GM12878 (cell line): ENCODE results near the gene OXCT2. TPM values are rescaled to one million over a fixed set of nuclear protein-coding genes. Genes with fewer than 3 reads are reported as not detected.

ENCODE experiments used
- ATAC-seq: fragments of 200-7000 bp; cut with Tn5 transposase; 3 replicates; pipeline ENCODE4 v1.9.1; 2020; ENCODE audit warnings: mild to moderate bottlenecking, moderate library complexity
- BruUV-seq: library from RNA; stranded (reverse); fragments of 400-500 nt; replicated peaks from 2 replicates; lab custom pipeline; 2021; lab: Mats Ljungman, UMichigan
- CTCF ChIA-PET: fragments of 300-600 bp; sonication (Branson Sonifier 250); formaldehyde crosslinking; extraction: SDS; loops from one replicate; lab custom pipeline; 2021; ENCODE audit warnings: inconsistent platforms; lab: Yijun Ruan, JAX
- POLR2A ChIA-PET: fragments of 350-600 bp; formaldehyde crosslinking; extraction: SDS; loops from one replicate; lab custom pipeline; 2021; ENCODE audit warnings: inconsistent platforms; lab: Charles Lee
- RAD21 ChIA-PET: fragments of 300-600 bp; sonication (Branson Sonifier 250); formaldehyde crosslinking; loops from one replicate; lab custom pipeline; 2023; ENCODE audit warnings: antibody characterized with exemption; ENCODE audit not compliant: unreplicated experiment; lab: Charles Lee
- SMC1A ChIA-PET: fragments of 300-600 bp; sonication (Branson Sonifier 250); formaldehyde crosslinking; loops from one replicate; lab custom pipeline; 2023; ENCODE audit not compliant: unreplicated experiment, uncharacterized antibody; lab: Charles Lee
- DNase-seq: peaks from one replicate; pipeline ENCODE4 v3.0.0-alpha.2; 2011; ENCODE audit warnings: low read depth, low spot score
- FAIRE-seq: peaks from 3 replicates; lab custom pipeline; 2011; peaks lifted over from hg19 to GRCh38; lab: Jason Lieb, UNC
- H2AFZ ChIP-seq: 2 replicates; pipeline ENCODE4 v1.6.0; 2011; ENCODE audit warnings: low read depth, low read length, control low read depth; ENCODE audit not compliant: control insufficient read depth
- H3K27ac ChIP-seq: 2 replicates; pipeline ENCODE4 v1.5.1; 2011; ENCODE audit warnings: control low read depth; ENCODE audit not compliant: control insufficient read depth, insufficient read depth
- H3K27me3 ChIP-seq, 2 experiments: replicated peaks in 1 of 2; 2 replicates each; pipeline versions ENCODE4 v1.6.0 to v1.6.1; 2011; ENCODE audit warnings: low read length in 1 of 2; ENCODE audit not compliant: control insufficient read depth in 2 of 2, insufficient read depth in 2 of 2
- H3K36me3 ChIP-seq, 2 experiments: 2 replicates each; pipeline ENCODE4 v1.5.1; 2011; ENCODE audit warnings: low read length in 1 of 2; ENCODE audit not compliant: control insufficient read depth in 2 of 2, insufficient read depth in 2 of 2
- H3K4me1 ChIP-seq: 2 replicates; pipeline ENCODE4 v1.6.1; 2011; ENCODE audit warnings: mild to moderate bottlenecking, low read length, moderate library complexity, mixed read lengths; ENCODE audit not compliant: control insufficient read depth, insufficient read depth
- H3K4me2 ChIP-seq: 2 replicates; pipeline ENCODE4 v1.6.0; 2011; ENCODE audit warnings: control low read depth; ENCODE audit not compliant: control insufficient read depth, insufficient read depth
- H3K4me3 ChIP-seq: fragments of 200-600 bp; sonication (generic); 2 replicates; pipeline ENCODE4 v1.5.1; 2016
- H3K79me2 ChIP-seq: 2 replicates; pipeline ENCODE4 v1.6.0; 2011; ENCODE audit warnings: low read length; ENCODE audit not compliant: control insufficient read depth, insufficient read depth
- H3K9ac ChIP-seq: 2 replicates; pipeline ENCODE4 v1.8.0; 2011; ENCODE audit warnings: low read length, control low read depth, mixed read lengths; ENCODE audit not compliant: control insufficient read depth, insufficient read depth
- H3K9me3 ChIP-seq: replicated peaks from 3 replicates; pipeline ENCODE4 v1.5.1; 2011; ENCODE audit warnings: mild to moderate bottlenecking, low read length; ENCODE audit not compliant: control insufficient read depth, insufficient read depth
- H4K20me1 ChIP-seq: 2 replicates; pipeline ENCODE4 v1.6.0; 2011; ENCODE audit not compliant: control insufficient read depth, insufficient read depth
- CBX3 ChIP-seq: fragments of 200-600 bp; sonication (generic); IDR thresholded peaks from 2 replicates; pipeline ENCODE4 v1.6.1; 2016; ENCODE audit warnings: low read depth, borderline replicate concordance
- DPF2 ChIP-seq: fragments of 450-650 bp; IDR thresholded peaks from 2 replicates; pipeline ENCODE4 v1.6.1; 2017; ENCODE audit warnings: mild to moderate bottlenecking
- FOS ChIP-seq: IDR thresholded peaks from 3 replicates; pipeline ENCODE4 v1.6.1; 2011; ENCODE audit warnings: borderline replicate concordance; ENCODE audit not compliant: insufficient read length; ENCODE audit errors: extremely low read depth
- FOXM1 ChIP-seq: IDR thresholded peaks from 2 replicates; pipeline ENCODE4 v1.6.1; 2012; ENCODE audit warnings: low read depth, mild to moderate bottlenecking, inconsistent platforms, low read length, moderate library complexity
- IKZF2 ChIP-seq, 2 experiments: fragments of 450-650 bp; IDR thresholded peaks; 2 replicates each; pipeline ENCODE4 v1.6.1; 2017; ENCODE audit warnings: mild to moderate bottlenecking in 2 of 2, moderate library complexity in 2 of 2
- ZNF207 ChIP-seq: fragments of 450-650 bp; IDR thresholded peaks from 2 replicates; pipeline ENCODE4 v1.6.1; 2014; ENCODE audit warnings: antibody characterized with exemption, mild to moderate bottlenecking, borderline replicate concordance
- WGBS: methylation state at CpG from one replicate; pipeline ENCODE4 v1.1.6; 2016; ENCODE audit warnings: low lambda C conversion rate; ENCODE audit not compliant: insufficient replicate concordance, insufficient coverage; ENCODE audit errors: missing lambda C conversion rate; 5-methylcytosine and 5-hydroxymethylcytosine counted together
- in situ Hi-C: fragments of 300-500 bp; cut with MboI; formaldehyde crosslinking; loops from 9 replicates; pipeline ENCODE4 v1.14.3; 2018; ENCODE audit warnings: mixed read lengths
- intact Hi-C: fragments of 100-400 bp; cut with micrococcal nuclease; formaldehyde crosslinking; loops from one replicate; pipeline ENCODE4 v1.14.2; 2022; ENCODE audit not compliant: unreplicated experiment
- polyA plus RNA-seq, 11 experiments: library from polyadenylated mRNA; depleted of rRNA in 4 of 11; unstranded in 6 of 11; stranded (reverse) in 5 of 11; fragments of >200 nt; fragmentation: Nextera tagmentation in 4 of 11; fragmentation: Illumina TruSeq in 1 of 11; extraction: Ambion mirVana in 4 of 11; extraction: Trizol in 1 of 11; gene quantifications; 1 replicate in 1 of 11; 2 replicates in 10 of 11; pipeline versions ENCODE4 v1.2.1 to v1.2.3, GENCODE V29; 2011 to 2016; ENCODE audit warnings: inconsistent platforms in 2 of 11, missing spikeins in 2 of 11, low read depth in 1 of 11
- total RNA-seq, 4 experiments: library from RNA; depleted of rRNA in 3 of 4; stranded (reverse); fragments of >200 nt in 3 of 4; fragmentation: Illumina TruSeq in 1 of 4; extraction: Trizol in 1 of 4; gene quantifications; 2 replicates each; pipeline versions ENCODE4 v1.2.1 to v1.2.3, GENCODE V29; 2013 to 2021
- TF ChIP-seq, protein P1 (sequence below): fragments of 450-650 bp; formaldehyde crosslinking; IDR thresholded peaks from 2 replicates; pipeline ENCODE4 v1.5.0; 2022; ENCODE audit warnings: mild to moderate bottlenecking, missing genetic modification characterization
- TF ChIP-seq, protein P2 (sequence below): fragments of 450-650 bp; IDR thresholded peaks from 2 replicates; pipeline ENCODE4 v1.6.1; 2018; ENCODE audit warnings: borderline replicate concordance, mild to moderate bottlenecking; ENCODE audit not compliant: partially characterized antibody
- TF ChIP-seq, protein P3 (sequence below): fragments of 450-650 bp; IDR thresholded peaks from 2 replicates; pipeline ENCODE4 v1.6.1; 2014; ENCODE audit warnings: mild to moderate bottlenecking
- TF ChIP-seq, protein P4 (sequence below): fragments of 450-650 bp; IDR thresholded peaks from 2 replicates; pipeline ENCODE4 v1.6.1; 2018; ENCODE audit warnings: mild to moderate bottlenecking, low read depth, moderate library complexity; ENCODE audit not compliant: partially characterized antibody

OXCT2 gene
- total and polyA plus RNA-seq, 10 of the 15 experiments (the other 5 are each of a cell fraction or from before 2014, with no cell fraction given): 0.06 to 1.9 (median 0.59) TPM

DNA sequence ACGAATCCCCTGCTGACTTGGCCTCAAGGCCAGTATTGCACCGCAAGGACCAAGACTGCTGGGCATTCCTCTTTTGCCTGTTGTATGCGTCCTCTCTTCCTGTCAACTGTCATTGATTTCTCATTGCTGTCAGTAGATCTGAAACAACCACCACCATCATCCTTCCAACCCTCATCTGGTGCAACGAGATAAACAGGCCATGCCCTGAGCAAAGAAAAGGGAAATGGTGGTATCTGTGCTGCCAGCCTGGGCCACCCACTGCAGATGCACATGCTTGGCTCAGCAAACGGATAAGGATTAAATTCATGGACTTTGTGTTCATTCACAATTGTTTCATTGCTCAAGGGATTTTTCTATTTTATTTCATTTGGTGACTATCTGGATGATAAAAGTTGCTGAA lies 13.6 kb downstream of the OXCT2 start:
- no peak overlapping the region for H3K4me2 ChIP-seq
- H3K9me3 ChIP-seq: no peaks in the 10 kb centered on the region
- H3K4me1 ChIP-seq: no peaks in the 10 kb centered on the region
- no peaks in the 10 kb centered on the region for H3K27me3 ChIP-seq
- peaks cover 18 to 26% of the 10 kb centered on the region in 2 experiments; a peak in 3 of 4 replicates for H3K36me3 ChIP-seq
- ATAC-seq (no peak), FAIRE-seq (no peak), DNase-seq (no peak)
- RAD21 ChIA-PET: no interaction called here
- in situ Hi-C loops (no loop called here), intact Hi-C loops (no loop called here)
- no peaks in the 10 kb centered on the region for H3K79me2 ChIP-seq
- POLR2A ChIA-PET: no interaction called here
- no peaks in the 10 kb centered on the region for H4K20me1 ChIP-seq
- WGBS: 75% methylated on average over 5 of the region's 5 CpGs
- no peak overlapping the region for H2AFZ ChIP-seq
- no peak overlapping the region for H3K4me3 ChIP-seq
- no TSS peak for BruUV-seq
- CTCF ChIA-PET: interaction anchor here (1.2 kb wide), 1 partner anchor 43 kb away, joined by 3 read pairs; no protein-coding TSS in a partner anchor
- H3K9ac ChIP-seq: no peak overlapping the region
- H3K27ac ChIP-seq: no peak overlapping the region
- SMC1A ChIA-PET: no interaction called here
- TF ChIP-seq CBX3: no peak
- TF ChIP-seq FOXM1: no peak
- TF ChIP-seq, protein P1, sequence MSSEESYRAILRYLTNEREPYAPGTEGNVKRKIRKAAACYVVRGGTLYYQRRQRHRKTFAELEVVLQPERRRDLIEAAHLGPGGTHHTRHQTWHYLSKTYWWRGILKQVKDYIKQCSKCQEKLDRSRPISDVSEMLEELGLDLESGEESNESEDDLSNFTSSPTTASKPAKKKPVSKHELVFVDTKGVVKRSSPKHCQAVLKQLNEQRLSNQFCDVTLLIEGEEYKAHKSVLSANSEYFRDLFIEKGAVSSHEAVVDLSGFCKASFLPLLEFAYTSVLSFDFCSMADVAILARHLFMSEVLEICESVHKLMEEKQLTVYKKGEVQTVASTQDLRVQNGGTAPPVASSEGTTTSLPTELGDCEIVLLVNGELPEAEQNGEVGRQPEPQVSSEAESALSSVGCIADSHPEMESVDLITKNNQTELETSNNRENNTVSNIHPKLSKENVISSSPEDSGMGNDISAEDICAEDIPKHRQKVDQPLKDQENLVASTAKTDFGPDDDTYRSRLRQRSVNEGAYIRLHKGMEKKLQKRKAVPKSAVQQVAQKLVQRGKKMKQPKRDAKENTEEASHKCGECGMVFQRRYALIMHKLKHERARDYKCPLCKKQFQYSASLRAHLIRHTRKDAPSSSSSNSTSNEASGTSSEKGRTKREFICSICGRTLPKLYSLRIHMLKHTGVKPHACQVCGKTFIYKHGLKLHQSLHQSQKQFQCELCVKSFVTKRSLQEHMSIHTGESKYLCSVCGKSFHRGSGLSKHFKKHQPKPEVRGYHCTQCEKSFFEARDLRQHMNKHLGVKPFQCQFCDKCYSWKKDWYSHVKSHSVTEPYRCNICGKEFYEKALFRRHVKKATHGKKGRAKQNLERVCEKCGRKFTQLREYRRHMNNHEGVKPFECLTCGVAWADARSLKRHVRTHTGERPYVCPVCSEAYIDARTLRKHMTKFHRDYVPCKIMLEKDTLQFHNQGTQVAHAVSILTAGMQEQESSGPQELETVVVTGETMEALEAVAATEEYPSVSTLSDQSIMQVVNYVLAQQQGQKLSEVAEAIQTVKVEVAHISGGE (CRISPR knock-in tag): no peak
- TF ChIP-seq, protein P2, sequence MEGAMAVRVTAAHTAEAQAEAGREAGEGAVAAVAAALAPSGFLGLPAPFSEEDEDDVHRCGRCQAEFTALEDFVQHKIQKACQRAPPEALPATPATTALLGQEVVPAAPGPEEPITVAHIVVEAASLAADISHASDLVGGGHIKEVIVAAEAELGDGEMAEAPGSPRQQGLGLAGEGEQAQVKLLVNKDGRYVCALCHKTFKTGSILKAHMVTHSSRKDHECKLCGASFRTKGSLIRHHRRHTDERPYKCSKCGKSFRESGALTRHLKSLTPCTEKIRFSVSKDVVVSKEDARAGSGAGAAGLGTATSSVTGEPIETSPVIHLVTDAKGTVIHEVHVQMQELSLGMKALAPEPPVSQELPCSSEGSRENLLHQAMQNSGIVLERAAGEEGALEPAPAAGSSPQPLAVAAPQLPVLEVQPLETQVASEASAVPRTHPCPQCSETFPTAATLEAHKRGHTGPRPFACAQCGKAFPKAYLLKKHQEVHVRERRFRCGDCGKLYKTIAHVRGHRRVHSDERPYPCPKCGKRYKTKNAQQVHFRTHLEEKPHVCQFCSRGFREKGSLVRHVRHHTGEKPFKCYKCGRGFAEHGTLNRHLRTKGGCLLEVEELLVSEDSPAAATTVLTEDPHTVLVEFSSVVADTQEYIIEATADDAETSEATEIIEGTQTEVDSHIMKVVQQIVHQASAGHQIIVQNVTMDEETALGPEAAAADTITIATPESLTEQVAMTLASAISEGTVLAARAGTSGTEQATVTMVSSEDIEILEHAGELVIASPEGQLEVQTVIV: no peak
- TF ChIP-seq, protein P3, sequence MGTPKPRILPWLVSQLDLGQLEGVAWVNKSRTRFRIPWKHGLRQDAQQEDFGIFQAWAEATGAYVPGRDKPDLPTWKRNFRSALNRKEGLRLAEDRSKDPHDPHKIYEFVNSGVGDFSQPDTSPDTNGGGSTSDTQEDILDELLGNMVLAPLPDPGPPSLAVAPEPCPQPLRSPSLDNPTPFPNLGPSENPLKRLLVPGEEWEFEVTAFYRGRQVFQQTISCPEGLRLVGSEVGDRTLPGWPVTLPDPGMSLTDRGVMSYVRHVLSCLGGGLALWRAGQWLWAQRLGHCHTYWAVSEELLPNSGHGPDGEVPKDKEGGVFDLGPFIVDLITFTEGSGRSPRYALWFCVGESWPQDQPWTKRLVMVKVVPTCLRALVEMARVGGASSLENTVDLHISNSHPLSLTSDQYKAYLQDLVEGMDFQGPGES: no peak
- TF ChIP-seq FOS: no peak
- TF ChIP-seq IKZF2 (IDR thresholded peaks at IDR 0.05): no peak
- no peak for TF ChIP-seq DPF2
- TF ChIP-seq, protein P4, sequence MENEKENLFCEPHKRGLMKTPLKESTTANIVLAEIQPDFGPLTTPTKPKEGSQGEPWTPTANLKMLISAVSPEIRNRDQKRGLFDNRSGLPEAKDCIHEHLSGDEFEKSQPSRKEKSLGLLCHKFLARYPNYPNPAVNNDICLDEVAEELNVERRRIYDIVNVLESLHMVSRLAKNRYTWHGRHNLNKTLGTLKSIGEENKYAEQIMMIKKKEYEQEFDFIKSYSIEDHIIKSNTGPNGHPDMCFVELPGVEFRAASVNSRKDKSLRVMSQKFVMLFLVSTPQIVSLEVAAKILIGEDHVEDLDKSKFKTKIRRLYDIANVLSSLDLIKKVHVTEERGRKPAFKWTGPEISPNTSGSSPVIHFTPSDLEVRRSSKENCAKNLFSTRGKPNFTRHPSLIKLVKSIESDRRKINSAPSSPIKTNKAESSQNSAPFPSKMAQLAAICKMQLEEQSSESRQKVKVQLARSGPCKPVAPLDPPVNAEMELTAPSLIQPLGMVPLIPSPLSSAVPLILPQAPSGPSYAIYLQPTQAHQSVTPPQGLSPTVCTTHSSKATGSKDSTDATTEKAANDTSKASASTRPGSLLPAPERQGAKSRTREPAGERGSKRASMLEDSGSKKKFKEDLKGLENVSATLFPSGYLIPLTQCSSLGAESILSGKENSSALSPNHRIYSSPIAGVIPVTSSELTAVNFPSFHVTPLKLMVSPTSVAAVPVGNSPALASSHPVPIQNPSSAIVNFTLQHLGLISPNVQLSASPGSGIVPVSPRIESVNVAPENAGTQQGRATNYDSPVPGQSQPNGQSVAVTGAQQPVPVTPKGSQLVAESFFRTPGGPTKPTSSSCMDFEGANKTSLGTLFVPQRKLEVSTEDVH: no peak
- TF ChIP-seq ZNF207: no peak
